ENCODE results near the gene BAG5.

BAG5 gene

DNA sequence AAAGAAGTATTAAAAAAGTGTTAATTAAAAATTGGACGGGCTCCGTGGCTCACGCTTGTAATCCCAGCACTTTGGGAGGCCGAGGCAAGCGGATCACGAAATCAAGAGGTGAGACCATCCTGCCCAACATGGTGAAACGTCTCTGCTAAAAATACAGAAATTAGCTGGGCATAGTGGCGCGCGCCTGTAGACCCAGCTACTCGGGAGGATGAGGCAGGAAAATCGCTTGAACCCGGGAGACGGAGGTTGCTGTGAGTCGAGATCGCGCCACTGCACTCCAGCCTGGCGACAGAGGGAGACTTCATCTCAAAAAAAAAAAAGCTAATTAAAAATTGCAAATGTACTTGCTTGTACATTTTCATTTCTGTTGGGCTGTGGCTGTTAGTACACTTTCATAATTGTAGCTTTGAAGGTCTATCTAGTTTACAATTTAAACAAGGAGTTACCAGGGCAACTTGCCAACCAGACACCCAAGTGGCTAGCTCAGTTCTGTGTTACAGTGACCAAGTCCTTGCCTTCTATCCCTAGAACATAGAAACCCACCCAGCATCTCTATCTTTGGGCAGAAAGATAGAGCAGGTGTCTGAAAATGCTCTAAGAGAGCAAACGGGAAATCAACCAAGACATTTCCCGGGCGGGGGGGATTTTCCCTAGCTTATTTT, 1.5 kb upstream of the BAG5 start:
- TF ChIP-seq, protein P1, sequence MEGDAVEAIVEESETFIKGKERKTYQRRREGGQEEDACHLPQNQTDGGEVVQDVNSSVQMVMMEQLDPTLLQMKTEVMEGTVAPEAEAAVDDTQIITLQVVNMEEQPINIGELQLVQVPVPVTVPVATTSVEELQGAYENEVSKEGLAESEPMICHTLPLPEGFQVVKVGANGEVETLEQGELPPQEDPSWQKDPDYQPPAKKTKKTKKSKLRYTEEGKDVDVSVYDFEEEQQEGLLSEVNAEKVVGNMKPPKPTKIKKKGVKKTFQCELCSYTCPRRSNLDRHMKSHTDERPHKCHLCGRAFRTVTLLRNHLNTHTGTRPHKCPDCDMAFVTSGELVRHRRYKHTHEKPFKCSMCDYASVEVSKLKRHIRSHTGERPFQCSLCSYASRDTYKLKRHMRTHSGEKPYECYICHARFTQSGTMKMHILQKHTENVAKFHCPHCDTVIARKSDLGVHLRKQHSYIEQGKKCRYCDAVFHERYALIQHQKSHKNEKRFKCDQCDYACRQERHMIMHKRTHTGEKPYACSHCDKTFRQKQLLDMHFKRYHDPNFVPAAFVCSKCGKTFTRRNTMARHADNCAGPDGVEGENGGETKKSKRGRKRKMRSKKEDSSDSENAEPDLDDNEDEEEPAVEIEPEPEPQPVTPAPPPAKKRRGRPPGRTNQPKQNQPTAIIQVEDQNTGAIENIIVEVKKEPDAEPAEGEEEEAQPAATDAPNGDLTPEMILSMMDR (conservative IDR thresholded peaks at IDR 0.05; ENCODE audit: control insufficient read depth, insufficient read depth, low read depth, low read length): no peak
- no peak for DNase-seq (ENCODE audit: low read depth)
- peak overlapping the region; percentile 87 for H3K4me3 ChIP-seq (ENCODE audit: control insufficient read depth, low read depth, low read length)

GRCh38 chr14:103563226-103563620, 766 bp upstream of the BAG5 start:
- TF ChIP-seq, protein P1 (conservative IDR thresholded peaks at IDR 0.05; ENCODE audit: control insufficient read depth, insufficient read depth, low read depth, low read length): no peak
- no peak for DNase-seq (ENCODE audit: low read depth)
- H3K4me3 ChIP-seq (ENCODE audit: control insufficient read depth, low read depth, low read length): peak overlapping the region; percentile 87

GRCh38 chr14:103562179-103562428, 353 bp downstream of the BAG5 start:
- TF ChIP-seq, protein P1 (conservative IDR thresholded peaks at IDR 0.05; ENCODE audit: control insufficient read depth, insufficient read depth, low read depth, low read length): no peak
- no peak for DNase-seq (ENCODE audit: low read depth)
- H3K4me3 ChIP-seq (ENCODE audit: control insufficient read depth, low read depth, low read length): peak overlapping the region; percentile 87

GRCh38 chr14:103561381-103562178, 877 bp downstream of the BAG5 start:
- H3K4me3 ChIP-seq (ENCODE audit: control insufficient read depth, low read depth, low read length): peak overlapping the region; percentile 87
- TF ChIP-seq, protein P1 (conservative IDR thresholded peaks at IDR 0.05; ENCODE audit: control insufficient read depth, insufficient read depth, low read depth, low read length): no peak
- peak; percentile 62 for DNase-seq (ENCODE audit: low read depth)

GRCh38 chr14:103560691-103561090, 1.8 kb downstream of the BAG5 start:
- H3K4me3 ChIP-seq (ENCODE audit: control insufficient read depth, low read depth, low read length): no peak overlapping the region
- TF ChIP-seq, protein P1 (conservative IDR thresholded peaks at IDR 0.05; ENCODE audit: control insufficient read depth, insufficient read depth, low read depth, low read length): no peak
- DNase-seq (ENCODE audit: low read depth): no peak

DNA sequence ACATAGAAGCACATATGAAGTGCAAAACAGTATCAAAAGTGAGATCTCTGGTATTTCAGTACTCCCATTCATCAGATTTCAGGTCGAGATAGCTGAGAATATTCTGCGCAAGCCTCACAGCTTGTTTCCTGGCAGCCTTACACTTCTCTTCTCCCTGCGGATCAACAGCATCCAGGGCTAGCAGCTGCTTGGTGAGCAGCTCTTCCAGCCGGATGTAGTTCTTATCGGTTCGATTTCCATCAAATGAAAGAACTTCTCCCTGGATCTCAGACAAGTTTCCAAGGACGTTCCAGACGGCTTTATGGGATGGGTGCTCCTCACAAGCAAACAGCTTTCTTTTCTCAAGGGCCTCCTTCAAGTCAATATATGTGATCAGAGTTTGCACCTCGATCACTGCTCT, 2.7 kb downstream of the BAG5 start:
- TF ChIP-seq, protein P1 (conservative IDR thresholded peaks at IDR 0.05; ENCODE audit: control insufficient read depth, insufficient read depth, low read depth, low read length): no peak
- no peak for DNase-seq (ENCODE audit: low read depth)
- H3K4me3 ChIP-seq (ENCODE audit: control insufficient read depth, low read depth, low read length): no peak overlapping the region

Data from fibroblast of mammary gland (primary cell).